Measurements from ENCODE around the gene PAX9. TPM values are rescaled to one million over a fixed set of nuclear protein-coding genes. Genes with fewer than 3 reads are reported as not detected.

Gene PAX9
- total and polyA plus RNA-seq, 2 of the 13 experiments (the other 11 are each of a cell fraction or from before 2014, with no cell fraction given), result 0.03 TPM; not detected in 1

GRCh38 chr14:36647824-36648753, 13.6 kb upstream of the PAX9 start (continued):
- TF ChIP-seq ZNF704 (CRISPR knock-in tag; IDR thresholded peaks at IDR 0.05; ENCODE audit: borderline replicate concordance), result no peak
- no peak for TF ChIP-seq DMTF1 (CRISPR knock-in tag; IDR thresholded peaks at IDR 0.05)
- peak; percentile 53; the same call in 1 of the 2 replicates for TF ChIP-seq ZNF124 (CRISPR knock-in tag; IDR thresholded peaks at IDR 0.05)
- TF ChIP-seq REL (CRISPR knock-in tag; conservative IDR thresholded peaks at IDR 0.05), result no peak
- TF ChIP-seq KDM5A (IDR thresholded peaks at IDR 0.05; ENCODE audit: borderline replicate concordance, low read length), result no peak
- no peak for TF ChIP-seq FOXA3 (CRISPR knock-in tag; IDR thresholded peaks at IDR 0.05)
- no peak for TF ChIP-seq JUNB (CRISPR knock-in tag; IDR thresholded peaks at IDR 0.05; ENCODE audit: borderline replicate concordance)
- 0 out of 2 replicates have a peak, but pooled peaks have one; percentile 66 for TF ChIP-seq CHCHD3 (CRISPR knock-in tag; IDR thresholded peaks at IDR 0.05)
- TF ChIP-seq ZNF703 (CRISPR knock-in tag; IDR thresholded peaks at IDR 0.05; ENCODE audit: borderline replicate concordance), result no peak
- no peak for TF ChIP-seq RERE (CRISPR knock-in tag; IDR thresholded peaks at IDR 0.05; ENCODE audit: low read depth)
- no peak for TF ChIP-seq ATM (IDR thresholded peaks at IDR 0.05; ENCODE audit: borderline replicate concordance)
- TF ChIP-seq MED8 (CRISPR knock-in tag; IDR thresholded peaks at IDR 0.05; ENCODE audit: insufficient replicate concordance), result no peak
- TF ChIP-seq AHR (CRISPR knock-in tag; IDR thresholded peaks at IDR 0.05), result no peak
- no peak for TF ChIP-seq NPAS2 (CRISPR knock-in tag; IDR thresholded peaks at IDR 0.05; ENCODE audit: borderline replicate concordance)
- no peak for TF ChIP-seq ZSCAN25 (CRISPR knock-in tag; IDR thresholded peaks at IDR 0.05)
- TF ChIP-seq ZNF737 (CRISPR knock-in tag; IDR thresholded peaks at IDR 0.05; ENCODE audit: borderline replicate concordance), result no peak

All from HepG2 (cell line).